ENCODE results near the gene TDRKH.
"Not testable (repeated sequence)": the region's sequence is repeated elsewhere in the genome, so short reads cannot be mapped to it uniquely, and the experiment has no call there.

TDRKH gene

DNA sequence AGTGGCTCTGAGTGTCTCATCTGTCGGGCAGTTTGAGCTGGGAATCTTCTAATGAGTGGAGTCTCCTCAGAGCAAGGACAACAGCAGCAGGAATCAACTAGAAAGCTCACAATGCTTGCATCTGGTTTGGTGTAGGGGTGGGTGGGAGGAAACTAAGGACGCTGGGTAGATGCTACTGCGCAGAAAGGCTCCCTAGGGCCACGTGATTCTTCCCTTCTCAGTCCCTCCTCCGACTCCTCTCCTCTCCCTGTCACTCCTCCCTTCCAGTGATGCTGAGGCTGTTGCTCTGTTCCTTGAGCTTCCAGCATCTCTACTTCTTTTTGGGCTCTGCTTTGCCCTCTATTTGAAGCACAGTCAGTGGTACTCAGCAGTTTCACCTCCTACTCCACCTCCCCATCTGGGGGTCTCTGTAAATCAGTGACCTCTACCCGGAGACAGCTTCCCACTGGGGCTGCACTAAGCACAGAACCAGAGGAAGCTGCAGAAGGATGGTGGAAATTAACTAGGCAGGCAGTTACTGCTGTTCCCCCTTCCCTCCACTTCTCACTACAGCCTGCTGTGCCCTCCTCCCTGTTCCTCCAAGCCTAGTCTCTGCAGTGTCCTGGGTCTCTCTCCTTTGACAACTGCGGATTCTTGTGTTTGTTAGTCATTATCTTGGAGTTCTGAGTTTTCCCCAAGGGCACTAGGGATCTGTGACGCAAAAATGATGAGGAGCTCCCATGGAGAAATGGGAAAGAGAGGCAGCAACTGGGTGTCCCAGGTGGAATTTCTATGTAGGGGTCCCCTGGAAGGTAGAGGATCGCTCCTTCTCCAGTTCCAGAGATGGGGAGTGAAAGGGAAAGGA lies 9.1 kb upstream of the TDRKH start:
- no peak for TF ChIP-seq CTCF (IDR thresholded peaks at IDR 0.05; ENCODE audit: low read depth, low read length)
- no peak for DNase-seq (ENCODE audit: low read depth in 2 of 2)
- no peak overlapping the region for H3K4me3 ChIP-seq (replicated peaks in 1 of 2; ENCODE audit: low read depth in 2 of 2, low read length in 2 of 2)

- no peak for DNase-seq (ENCODE audit: low read depth in 2 of 2)
- TF ChIP-seq CTCF (IDR thresholded peaks at IDR 0.05; ENCODE audit: low read depth, low read length) = no peak
- no peak overlapping the region for H3K4me3 ChIP-seq (replicated peaks in 1 of 2; ENCODE audit: low read depth in 2 of 2, low read length in 2 of 2)
These were observed 8.3 kb upstream of the TDRKH start for GRCh38 chr1:151798571-151798970.

DNA sequence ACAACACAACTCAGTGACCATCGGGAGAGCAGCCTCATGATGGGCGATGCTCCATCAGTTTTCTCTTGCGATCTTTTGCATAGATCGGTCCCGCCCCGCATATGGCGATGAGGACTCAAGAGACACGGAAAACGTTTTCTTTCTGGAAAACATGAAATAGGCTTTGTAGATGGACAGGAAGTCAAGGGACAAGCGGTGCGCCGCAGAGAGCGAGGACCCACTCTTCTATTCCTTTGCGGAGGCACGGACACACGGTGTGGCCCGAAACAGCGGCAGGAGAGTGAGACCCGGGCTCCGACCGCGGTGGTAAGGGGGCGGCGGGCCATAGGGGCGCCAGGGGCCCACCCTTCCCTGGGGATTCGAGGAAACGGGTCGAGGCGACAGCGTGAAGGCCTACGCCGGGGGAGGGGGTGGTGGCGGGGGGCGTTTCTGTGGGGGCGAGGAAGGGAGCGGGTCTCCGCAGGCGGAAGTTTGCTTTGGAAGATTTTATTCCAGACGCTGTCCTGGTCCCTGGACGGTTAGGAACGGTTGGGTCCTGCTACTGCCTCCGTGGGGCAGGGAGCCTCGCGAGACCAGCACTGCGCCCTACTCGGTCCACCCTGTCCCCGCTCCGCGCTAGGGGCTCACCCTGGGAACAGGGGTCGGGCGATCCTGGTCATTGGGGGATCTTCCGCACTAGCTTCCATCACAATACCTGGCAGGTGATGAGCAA lies 796 bp upstream of the TDRKH start:
- DNase-seq (ENCODE audit: low read depth in 2 of 2) = peak in 1 of 2 donors; percentile 13
- peak overlapping the region; percentile 61 to 76 for H3K4me3 ChIP-seq (replicated peaks in 1 of 2; ENCODE audit: low read depth in 2 of 2, low read length in 2 of 2)
- TF ChIP-seq CTCF (IDR thresholded peaks at IDR 0.05; ENCODE audit: low read depth, low read length) = no peak

- no peak for DNase-seq (ENCODE audit: low read depth in 2 of 2)
- TF ChIP-seq CTCF (IDR thresholded peaks at IDR 0.05; ENCODE audit: low read depth, low read length) = no peak
- H3K4me3 ChIP-seq (replicated peaks in 1 of 2; ENCODE audit: low read depth in 2 of 2, low read length in 2 of 2) = no peak overlapping the region
These were observed 2.6 kb downstream of the TDRKH start for GRCh38 chr1:151787689-151788088.

GRCh38 chr1:151783796-151784195 lies 6.5 kb downstream of the TDRKH start:
- no peak overlapping the region for H3K4me3 ChIP-seq (replicated peaks in 1 of 2; ENCODE audit: low read depth in 2 of 2, low read length in 2 of 2)
- no peak for DNase-seq (ENCODE audit: low read depth in 2 of 2)
- TF ChIP-seq CTCF (IDR thresholded peaks at IDR 0.05; ENCODE audit: low read depth, low read length) = no peak

DNA sequence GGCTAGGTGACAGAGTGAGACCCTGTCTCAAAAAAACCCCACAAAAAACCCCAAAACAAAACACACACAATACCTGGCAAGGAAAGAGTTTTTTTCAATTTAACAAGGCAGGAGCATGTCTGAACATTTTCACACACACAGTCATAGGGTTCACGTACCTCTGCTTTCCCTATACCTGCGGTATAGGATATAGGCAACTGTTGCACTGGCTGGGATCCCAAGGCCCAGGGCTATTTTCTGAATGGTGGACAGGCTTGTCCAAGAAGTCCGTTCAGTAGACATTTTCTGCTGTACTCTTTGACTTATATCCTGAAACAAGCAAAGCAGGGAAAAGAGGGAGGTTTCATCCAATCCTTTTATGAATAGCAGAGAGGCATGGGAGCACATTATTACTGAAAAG lies 7.6 kb downstream of the TDRKH start:
- no peak for TF ChIP-seq CTCF (IDR thresholded peaks at IDR 0.05; ENCODE audit: low read depth, low read length)
- no peak overlapping the region for H3K4me3 ChIP-seq (replicated peaks in 1 of 2; ENCODE audit: low read depth in 2 of 2, low read length in 2 of 2)
- no peak for DNase-seq (ENCODE audit: low read depth in 2 of 2)

- DNase-seq (ENCODE audit: low read depth in 2 of 2); H3K4me3 ChIP-seq (replicated peaks in 1 of 2; ENCODE audit: low read depth in 2 of 2, low read length in 2 of 2): not testable (repeated sequence)
These were observed 8.3 kb downstream of the TDRKH start for GRCh38 chr1:151782026-151782425.

DNA sequence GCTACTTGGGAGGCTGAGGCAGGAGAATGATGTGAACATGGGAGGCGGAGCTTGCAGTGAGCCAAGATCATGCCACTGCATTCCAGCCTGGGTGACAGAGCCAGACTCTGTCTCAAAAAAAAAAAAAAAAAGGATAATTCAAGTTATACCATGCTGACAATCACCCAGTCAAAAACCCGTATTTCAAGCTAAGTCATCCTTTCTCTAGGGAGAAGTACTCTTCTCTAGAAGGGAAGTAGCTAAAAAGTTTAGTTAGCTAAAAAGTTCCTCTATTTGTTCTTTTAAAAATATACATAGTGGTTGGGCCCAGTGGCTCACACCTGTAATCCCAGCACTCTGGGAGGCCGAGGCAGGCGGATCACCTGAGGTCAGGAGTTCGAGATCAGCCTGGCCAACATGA lies 9.6 kb downstream of the TDRKH start:
- not testable (repeated sequence) for DNase-seq (ENCODE audit: low read depth in 2 of 2); H3K4me3 ChIP-seq (replicated peaks in 1 of 2; ENCODE audit: low read depth in 2 of 2, low read length in 2 of 2)

Data from cardiac fibroblast (primary cell).